Fibroblast of villous mesenchyme (primary cell): ENCODE data around the gene FGD4. TPM values are rescaled to one million over a fixed set of nuclear protein-coding genes. Genes with fewer than 3 reads are reported as not detected.

Source experiments
- DNase-seq: peaks from one replicate; pipeline ENCODE4 v3.0.0-alpha.2; 2010; ENCODE audit warnings: low read depth
- H3K4me3 ChIP-seq: 2 replicates; pipeline ENCODE4 v1.5.1; 2011; ENCODE audit warnings: low read depth, mild to moderate bottlenecking, low read length
- CTCF ChIP-seq: IDR thresholded peaks from 2 replicates; pipeline ENCODE4 v1.5.1; 2012; ENCODE audit warnings: low read depth, mild to moderate bottlenecking, low read length; ENCODE audit not compliant: insufficient read depth
- total RNA-seq: library from RNA; depleted of rRNA; stranded (reverse); fragments of >200 nt; gene quantifications from 2 replicates; pipeline ENCODE4 v1.2.3, GENCODE V29; 2012

The FGD4 gene
- total RNA-seq, 1 donor = 4.7 TPM

- no peak overlapping the region for H3K4me3 ChIP-seq
- DNase-seq = no peak
- no peak for TF ChIP-seq CTCF
These were observed 216.1 kb downstream of the FGD4 start for GRCh38 chr12:32615441-32615840.

- no peak for DNase-seq
- H3K4me3 ChIP-seq = no peak overlapping the region
- no peak for TF ChIP-seq CTCF
These were observed 218.2 kb downstream of the FGD4 start for GRCh38 chr12:32617534-32617933.

GRCh38 chr12:32618115-32618514, 218.8 kb downstream of the FGD4 start:
- no peak overlapping the region for H3K4me3 ChIP-seq
- no peak for TF ChIP-seq CTCF
- DNase-seq = no peak

GRCh38 chr12:32627976-32628375, 228.6 kb downstream of the FGD4 start:
- no peak for DNase-seq
- no peak for TF ChIP-seq CTCF
- no peak overlapping the region for H3K4me3 ChIP-seq

- no peak overlapping the region for H3K4me3 ChIP-seq
- no peak for TF ChIP-seq CTCF
- DNase-seq = no peak
These were observed 242.0 kb downstream of the FGD4 start for GRCh38 chr12:32641287-32641901.

GRCh38 chr12:32644431-32644830, 245.1 kb downstream of the FGD4 start:
- peak; percentile 70 for DNase-seq
- TF ChIP-seq CTCF = no peak
- no peak overlapping the region for H3K4me3 ChIP-seq

- TF ChIP-seq CTCF = no peak
- peak; percentile 20 for DNase-seq
- H3K4me3 ChIP-seq = no peak overlapping the region
These were observed 247.9 kb downstream of the FGD4 start for GRCh38 chr12:32647275-32647674.
